ENCODE measurements around the gene NT5DC3. TPM values are rescaled to one million over a fixed set of nuclear protein-coding genes. Genes with fewer than 3 reads are reported as not detected.
"Not testable (repeated sequence)": the region's sequence is repeated elsewhere in the genome, so short reads cannot be mapped to it uniquely, and the experiment has no call there.

NT5DC3 gene
- total and polyA plus RNA-seq, 2 donors: 13.1 to 21.4 TPM

DNA sequence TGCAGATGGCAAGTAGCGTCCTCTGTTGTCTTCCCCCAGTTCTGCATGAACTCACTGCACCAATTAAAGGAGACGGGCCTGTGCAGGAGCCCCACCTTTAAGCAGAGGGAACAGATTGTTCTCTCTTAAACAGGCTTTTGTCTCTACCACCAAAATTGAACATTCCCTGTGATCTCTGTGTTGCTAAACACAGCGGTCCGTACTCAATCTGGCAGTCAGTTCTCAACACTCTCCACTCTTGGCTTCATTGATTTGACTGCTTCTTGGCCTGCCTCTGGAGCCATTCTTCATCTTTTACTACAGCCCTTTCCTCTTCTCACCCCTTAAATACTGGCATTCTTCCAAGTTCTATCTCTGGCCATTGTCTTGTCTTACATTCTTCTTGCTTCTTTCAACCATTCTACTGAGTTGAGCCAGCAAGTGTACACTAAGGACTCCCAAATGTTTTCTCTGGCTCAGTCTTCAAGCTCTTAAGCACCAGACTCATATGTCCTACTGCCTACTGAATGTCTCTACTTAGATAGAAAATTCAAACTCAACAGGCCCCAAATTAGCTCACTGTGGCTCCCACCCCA is 8.0 kb upstream of the NT5DC3 start:
- H3K4me1 ChIP-seq (ENCODE audit: insufficient read depth): no peaks in the 10 kb centered on the region
- DNase-seq (ENCODE audit: extremely low spot score): no peak
- no peak overlapping the region for H3K4me3 ChIP-seq (ENCODE audit: low read depth, low read length)
- no peaks in the 10 kb centered on the region for H3K36me3 ChIP-seq (ENCODE audit: insufficient read depth)
- WGBS: 55% methylated on average over 4 of the region's 4 CpGs
- H3K27ac ChIP-seq (ENCODE audit: low read depth): no peak overlapping the region

DNA sequence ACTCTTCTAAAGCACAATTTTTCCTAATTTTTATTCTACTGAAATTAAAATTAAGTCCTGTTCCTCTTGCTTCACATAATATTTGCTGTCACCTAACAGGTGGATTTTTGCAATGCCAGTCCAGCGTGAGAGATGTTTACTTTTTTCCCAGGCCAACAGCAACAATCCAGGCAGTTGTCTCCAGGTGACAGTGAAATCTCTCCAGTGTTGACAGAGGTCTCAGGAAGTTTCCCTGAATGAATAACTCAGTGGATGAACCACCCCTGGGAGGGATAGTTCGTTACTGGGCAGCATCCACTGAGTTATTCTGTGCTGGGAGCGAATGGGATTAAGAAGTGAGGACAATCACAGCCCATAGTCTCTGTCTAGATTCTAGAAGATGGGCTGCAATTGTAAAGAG is 7.1 kb upstream of the NT5DC3 start:
- H3K27ac ChIP-seq (ENCODE audit: low read depth): no peak overlapping the region
- 55% methylated on average over 3 of the region's 3 CpGs for WGBS
- no peak for DNase-seq (ENCODE audit: extremely low spot score)
- no peaks in the 10 kb centered on the region for H3K4me1 ChIP-seq (ENCODE audit: insufficient read depth)
- no peak overlapping the region for H3K4me3 ChIP-seq (ENCODE audit: low read depth, low read length)
- no peaks in the 10 kb centered on the region for H3K36me3 ChIP-seq (ENCODE audit: insufficient read depth)

- no peak overlapping the region for H3K4me3 ChIP-seq (ENCODE audit: low read depth, low read length)
- H3K27ac ChIP-seq (ENCODE audit: low read depth): no peak overlapping the region
- WGBS: 76% methylated on average over 4 of the region's 4 CpGs
- H3K36me3 ChIP-seq (ENCODE audit: insufficient read depth): no peaks in the 10 kb centered on the region
- DNase-seq (ENCODE audit: extremely low spot score): no peak
- no peaks in the 10 kb centered on the region for H3K4me1 ChIP-seq (ENCODE audit: insufficient read depth)
These were observed 5.4 kb upstream of the NT5DC3 start for GRCh38 chr12:103846415-103846814.

DNA sequence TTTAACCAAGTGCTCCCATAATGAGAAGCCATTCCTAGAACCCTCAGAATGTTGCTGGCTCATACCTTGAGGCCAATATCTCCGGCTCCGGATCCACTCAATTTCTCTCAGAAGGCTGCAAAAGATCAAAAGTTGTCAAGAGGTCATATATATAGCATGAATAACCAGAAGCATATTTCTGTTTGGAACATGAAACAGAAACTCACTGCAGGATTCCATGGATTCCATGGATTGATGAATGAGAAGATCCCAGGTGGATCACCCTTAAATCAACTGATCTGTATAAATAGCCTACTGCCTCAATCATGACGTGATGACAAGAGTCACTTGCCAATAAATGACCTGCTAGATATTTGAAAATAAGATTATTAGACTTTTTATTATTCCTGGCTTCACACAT is 3.3 kb upstream of the NT5DC3 start:
- Histone ChIP-seq H3K27ac (ENCODE audit: low read depth) (no peak overlapping the region), H3K36me3 (ENCODE audit: insufficient read depth) (no peaks in the 10 kb centered on the region)

GRCh38 chr12:103841690-103842584 is 903 bp upstream of the NT5DC3 start:
- H3K4me3 ChIP-seq (ENCODE audit: low read depth, low read length): peak overlapping the region; percentile 86
- H3K36me3 ChIP-seq (ENCODE audit: insufficient read depth): no peaks in the 10 kb centered on the region
- DNase-seq (ENCODE audit: extremely low spot score): no peak
- H3K4me1 ChIP-seq (ENCODE audit: insufficient read depth): no peaks in the 10 kb centered on the region
- H3K27ac ChIP-seq (ENCODE audit: low read depth): no peak overlapping the region
- WGBS: 49% methylated on average over 20 of the region's 20 CpGs

More for the DNA sequence above, 3.3 kb upstream of the NT5DC3 start:
- WGBS: 52% methylated on average over 3 of the region's 3 CpGs
- DNase-seq (ENCODE audit: extremely low spot score): no peak
- no peak overlapping the region for H3K4me3 ChIP-seq (ENCODE audit: low read depth, low read length)
- no peaks in the 10 kb centered on the region for H3K4me1 ChIP-seq (ENCODE audit: insufficient read depth)

DNA sequence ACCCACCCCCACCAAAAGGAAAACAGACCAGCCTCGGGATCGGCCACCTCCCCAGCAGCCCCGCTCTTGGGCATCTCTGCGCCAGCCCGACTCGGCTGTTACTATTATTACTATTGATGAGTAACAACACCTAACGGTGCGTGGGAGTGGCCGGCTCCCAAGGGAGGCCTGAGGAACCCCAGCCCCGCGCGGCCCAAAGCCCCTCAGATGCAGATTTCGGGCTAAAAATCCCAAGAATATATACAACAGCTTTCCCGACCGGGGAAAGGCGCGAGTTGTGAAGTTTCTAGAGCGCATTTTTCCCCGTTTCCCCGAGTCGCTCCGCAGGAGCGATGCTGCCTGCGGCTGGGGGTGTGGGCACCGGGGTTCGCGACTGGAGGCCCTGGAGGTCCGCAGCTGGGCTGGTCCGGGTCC is 565 bp downstream of the NT5DC3 start:
- no peaks in the 10 kb centered on the region for H3K4me1 ChIP-seq (ENCODE audit: insufficient read depth)
- no peak for DNase-seq (ENCODE audit: extremely low spot score)
- H3K27ac ChIP-seq (ENCODE audit: low read depth): peak overlapping the region; percentile 48
- WGBS: under 1% methylated on average over 29 of the region's 29 CpGs
- H3K4me3 ChIP-seq (ENCODE audit: low read depth, low read length): peak overlapping the region; percentile 86
- no peaks in the 10 kb centered on the region for H3K36me3 ChIP-seq (ENCODE audit: insufficient read depth)

DNA sequence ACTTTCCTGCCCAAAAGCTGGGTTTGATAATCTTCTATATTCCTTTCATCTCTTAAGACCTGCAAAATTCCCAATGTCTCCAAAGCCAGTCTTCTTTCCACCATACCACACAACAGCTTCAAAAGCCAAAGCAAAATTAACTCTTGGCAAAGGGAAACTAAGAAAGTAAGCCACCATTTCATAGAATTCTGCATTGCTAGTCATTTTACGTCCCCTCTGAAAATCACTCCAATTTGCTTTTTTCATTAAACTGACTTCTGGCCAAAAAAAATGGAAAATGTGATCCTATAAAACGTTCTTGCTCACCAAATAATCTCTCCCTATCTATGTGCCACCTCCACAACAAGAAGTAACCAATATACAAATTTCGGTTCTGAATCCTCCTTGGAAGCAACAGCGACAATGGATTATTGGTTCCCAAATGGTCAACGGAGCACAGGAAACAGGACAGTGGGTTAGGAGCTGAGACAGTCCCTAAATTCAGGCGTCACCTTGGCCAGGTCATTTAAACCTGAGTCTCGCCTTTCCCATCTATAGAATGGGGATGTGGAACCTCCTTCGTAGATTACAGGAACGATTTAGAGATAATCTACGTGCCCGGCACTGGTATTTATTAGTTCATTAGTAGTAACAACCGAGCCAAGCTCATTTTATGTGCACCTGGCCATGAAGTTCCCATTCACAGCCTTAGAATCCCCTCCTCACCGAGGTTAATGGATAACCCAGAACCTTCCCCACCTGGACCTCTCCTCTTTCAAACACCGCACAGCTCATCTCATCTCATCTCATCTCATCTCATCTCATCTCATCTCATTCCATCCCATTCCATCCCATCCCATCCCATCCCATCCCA is 1.2 kb downstream of the NT5DC3 start:
- no peak overlapping the region for H3K27ac ChIP-seq (ENCODE audit: low read depth)
- no peak for DNase-seq (ENCODE audit: extremely low spot score)
- peak overlapping the region; percentile 86 for H3K4me3 ChIP-seq (ENCODE audit: low read depth, low read length)
- no peaks in the 10 kb centered on the region for H3K4me1 ChIP-seq (ENCODE audit: insufficient read depth)
- H3K36me3 ChIP-seq (ENCODE audit: insufficient read depth): no peaks in the 10 kb centered on the region
- 48% methylated on average over 14 of the region's 14 CpGs for WGBS

GRCh38 chr12:103839103-103839502 is 1.9 kb downstream of the NT5DC3 start:
- Histone ChIP-seq H3K36me3 (ENCODE audit: insufficient read depth) (no peaks in the 10 kb centered on the region), H3K4me3 (ENCODE audit: low read depth, low read length) (no peak overlapping the region), H3K27ac (ENCODE audit: low read depth) (no peak overlapping the region), H3K4me1 (ENCODE audit: insufficient read depth) (no peaks in the 10 kb centered on the region)
- WGBS: 66% methylated on average over 4 of the region's 4 CpGs
- DNase-seq (ENCODE audit: extremely low spot score): no peak

DNA sequence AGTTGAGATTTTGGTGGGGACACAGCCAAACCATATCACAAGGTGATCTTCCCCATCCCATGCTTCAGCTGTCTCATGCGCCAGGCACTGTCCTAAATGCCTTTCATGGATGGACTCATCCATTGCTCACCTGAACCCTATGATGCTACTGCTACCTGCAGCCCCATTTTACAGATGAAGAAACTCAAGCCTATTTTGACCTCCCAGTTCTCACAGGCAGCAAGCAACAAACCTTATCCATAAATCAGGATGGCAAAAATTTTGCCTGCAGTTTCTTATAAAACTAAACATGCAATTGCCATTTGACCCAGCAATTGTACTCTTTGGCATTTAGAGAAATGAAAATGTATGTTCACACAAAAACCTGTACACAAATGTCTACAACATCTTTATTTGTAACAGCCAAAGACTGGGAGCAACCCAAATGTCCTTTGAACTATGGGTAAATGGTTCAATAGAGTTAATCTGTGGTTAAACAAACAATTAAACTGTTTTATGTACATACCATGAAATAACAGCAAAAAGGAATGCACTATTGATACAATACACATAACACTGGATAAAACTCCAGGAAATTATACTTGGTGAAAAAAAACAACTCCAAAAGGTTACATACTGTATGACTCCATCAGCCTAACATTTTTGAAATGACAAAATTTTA is 2.6 kb downstream of the NT5DC3 start:
- WGBS: 100% methylated on average over 1 of the region's 1 CpG
- Histone ChIP-seq H3K4me3 (ENCODE audit: low read depth, low read length) (no peak overlapping the region), H3K36me3 (ENCODE audit: insufficient read depth) (no peaks in the 10 kb centered on the region), H3K4me1 (ENCODE audit: insufficient read depth) (no peaks in the 10 kb centered on the region), H3K27ac (ENCODE audit: low read depth) (no peak overlapping the region)
- no peak for DNase-seq (ENCODE audit: extremely low spot score)

DNA sequence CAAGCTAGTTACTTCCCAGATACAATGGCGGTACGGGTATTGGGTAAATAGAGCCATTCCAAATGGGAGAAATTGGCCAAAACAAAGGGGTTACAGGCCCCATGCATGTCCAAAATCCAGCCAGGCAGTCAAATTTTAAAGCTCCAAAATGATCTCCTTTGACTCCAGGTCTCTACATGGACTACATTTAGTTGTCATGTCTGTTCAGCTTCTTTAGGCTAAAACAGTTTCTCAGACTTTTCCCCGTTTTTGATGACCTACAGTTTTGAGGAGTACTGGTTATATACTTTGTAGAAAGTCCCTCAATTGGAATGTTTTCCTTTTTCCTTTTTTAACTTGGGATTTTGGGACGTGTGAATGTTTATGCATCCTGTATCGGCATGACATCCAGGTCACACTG is 4.7 kb downstream of the NT5DC3 start:
- H3K4me1 ChIP-seq (ENCODE audit: insufficient read depth): no peaks in the 10 kb centered on the region
- H3K4me3 ChIP-seq (ENCODE audit: low read depth, low read length): no peak overlapping the region
- no peak for DNase-seq (ENCODE audit: extremely low spot score)
- H3K27ac ChIP-seq (ENCODE audit: low read depth): no peak overlapping the region
- H3K36me3 ChIP-seq (ENCODE audit: insufficient read depth): no peaks in the 10 kb centered on the region
- 90% methylated on average over 5 of the region's 5 CpGs for WGBS

DNA sequence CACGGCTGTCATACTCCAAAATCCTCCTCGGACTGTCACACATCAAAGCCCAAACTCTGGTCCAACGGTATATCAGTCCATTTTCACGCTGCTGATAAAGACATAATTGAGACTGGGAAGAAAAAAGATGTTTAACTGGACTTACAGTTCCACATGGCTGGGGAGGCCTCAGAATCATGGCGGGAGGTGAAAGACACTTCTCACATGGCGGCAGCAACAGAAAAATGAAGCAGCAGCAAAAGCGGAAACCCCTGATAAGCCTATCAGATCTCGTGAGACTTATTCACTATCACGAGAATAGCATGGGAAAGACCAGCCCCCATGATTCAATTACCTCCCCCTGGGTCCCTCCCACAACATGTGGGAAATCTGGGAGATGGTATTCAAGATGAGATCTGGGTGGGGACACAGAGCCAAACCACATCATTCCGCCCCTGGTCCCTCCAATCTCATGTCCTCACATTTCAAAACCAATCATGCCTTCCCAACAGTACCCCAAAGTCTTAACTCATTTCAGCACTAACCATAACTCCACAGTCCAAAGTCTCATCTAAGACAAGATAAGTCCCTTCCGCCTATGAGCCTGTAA is 5.2 kb downstream of the NT5DC3 start:
- not testable (repeated sequence) for H3K4me3 ChIP-seq (ENCODE audit: low read depth, low read length); DNase-seq (ENCODE audit: extremely low spot score); H3K36me3 ChIP-seq (ENCODE audit: insufficient read depth); H3K27ac ChIP-seq (ENCODE audit: low read depth); H3K4me1 ChIP-seq (ENCODE audit: insufficient read depth)
- WGBS: 96% methylated on average over 11 of the region's 11 CpGs

GRCh38 chr12:103834942-103835341 is 6.1 kb downstream of the NT5DC3 start:
- Histone ChIP-seq H3K36me3 (ENCODE audit: insufficient read depth) (no peaks in the 10 kb centered on the region), H3K27ac (ENCODE audit: low read depth) (no peak overlapping the region), H3K4me1 (ENCODE audit: insufficient read depth) (no peaks in the 10 kb centered on the region), H3K4me3 (ENCODE audit: low read depth, low read length) (no peak overlapping the region)
- no peak for DNase-seq (ENCODE audit: extremely low spot score)
- WGBS: 90% methylated on average over 3 of the region's 3 CpGs

- H3K4me1 ChIP-seq (ENCODE audit: insufficient read depth): no peaks in the 10 kb centered on the region
- no peak for DNase-seq (ENCODE audit: extremely low spot score)
- no peak overlapping the region for H3K4me3 ChIP-seq (ENCODE audit: low read depth, low read length)
- no peak overlapping the region for H3K27ac ChIP-seq (ENCODE audit: low read depth)
- no peaks in the 10 kb centered on the region for H3K36me3 ChIP-seq (ENCODE audit: insufficient read depth)
- WGBS: 39% methylated on average over 2 of the region's 2 CpGs
These were observed 7.1 kb downstream of the NT5DC3 start for GRCh38 chr12:103833891-103834290.
